KOPT-K1 (cell line): Measurements from ENCODE around the gene PSMC6.
"Not testable (repeated sequence)": the region's sequence is repeated elsewhere in the genome, so short reads cannot be mapped to it uniquely, and the experiment has no call there.

ENCODE experiments used
- H3K27ac ChIP-seq: fragments of 200-600 bp; sonication (generic); 2 replicates; pipeline ENCODE4 v1.5.1; 2016; ENCODE audit warnings: antibody characterized with exemption, mild to moderate bottlenecking, low read depth, low read length; ENCODE audit not compliant: poor library complexity, severe bottlenecking
- H3K36me3 ChIP-seq: fragments of 200-600 bp; sonication (generic); 2 replicates; pipeline ENCODE4 v1.5.1; 2017; ENCODE audit warnings: antibody characterized with exemption, mild to moderate bottlenecking, low read length, moderate library complexity; ENCODE audit not compliant: insufficient read depth
- H3K9me3 ChIP-seq: fragments of 200-600 bp; sonication (generic); 2 replicates; pipeline ENCODE4 v1.5.1; 2017; ENCODE audit warnings: antibody characterized with exemption, low read length, mild to moderate bottlenecking; ENCODE audit not compliant: insufficient read depth, poor library complexity, severe bottlenecking

The PSMC6 gene

GRCh38 chr14:52700701-52701172, 6.3 kb upstream of the PSMC6 start:
- Histone ChIP-seq H3K36me3 (no peaks in the 10 kb centered on the region), H3K27ac (no peak overlapping the region), H3K9me3 (no peaks in the 10 kb centered on the region)

GRCh38 chr14:52701223-52701622, 5.8 kb upstream of the PSMC6 start:
- no peak overlapping the region for H3K27ac ChIP-seq
- H3K9me3 ChIP-seq: no peaks in the 10 kb centered on the region
- no peaks in the 10 kb centered on the region for H3K36me3 ChIP-seq

GRCh38 chr14:52703225-52703624, 3.8 kb upstream of the PSMC6 start:
- no peaks in the 10 kb centered on the region for H3K36me3 ChIP-seq
- H3K27ac ChIP-seq: no peak overlapping the region
- no peaks in the 10 kb centered on the region for H3K9me3 ChIP-seq

GRCh38 chr14:52703664-52704063, 3.3 kb upstream of the PSMC6 start:
- no peaks in the 10 kb centered on the region for H3K9me3 ChIP-seq
- peaks cover 3% of the 10 kb centered on the region for H3K36me3 ChIP-seq
- no peak overlapping the region for H3K27ac ChIP-seq

- peaks cover 29% of the 10 kb centered on the region for H3K36me3 ChIP-seq
- peak overlapping the region; percentile 84 for H3K27ac ChIP-seq
- no peaks in the 10 kb centered on the region for H3K9me3 ChIP-seq
Measured at GRCh38 chr14:52706286-52706685, 714 bp upstream of the PSMC6 start.

- no peak overlapping the region for H3K27ac ChIP-seq
- H3K9me3 ChIP-seq: no peaks in the 10 kb centered on the region
- peaks cover 82% of the 10 kb centered on the region for H3K36me3 ChIP-seq
Measured at GRCh38 chr14:52711666-52712065, 4.7 kb downstream of the PSMC6 start.

GRCh38 chr14:52716155-52716554, 9.2 kb downstream of the PSMC6 start:
- H3K9me3 ChIP-seq: no peaks in the 10 kb centered on the region
- H3K27ac ChIP-seq: no peak overlapping the region
- H3K36me3 ChIP-seq: peaks cover 98% of the 10 kb centered on the region

GRCh38 chr14:52723514-52724359, 16.7 kb downstream of the PSMC6 start:
- peaks cover 98% of the 10 kb centered on the region for H3K36me3 ChIP-seq
- no peaks in the 10 kb centered on the region for H3K9me3 ChIP-seq
- no peak overlapping the region for H3K27ac ChIP-seq

GRCh38 chr14:52724360-52724644, 17.3 kb downstream of the PSMC6 start:
- H3K9me3 ChIP-seq: no peaks in the 10 kb centered on the region
- H3K27ac ChIP-seq: no peak overlapping the region
- H3K36me3 ChIP-seq: peaks cover 97% of the 10 kb centered on the region

GRCh38 chr14:52727509-52727908, 20.5 kb downstream of the PSMC6 start:
- H3K9me3 ChIP-seq, H3K27ac ChIP-seq: not testable (repeated sequence)
- H3K36me3 ChIP-seq: peaks cover 66% of the 10 kb centered on the region

GRCh38 chr14:52729035-52729434, 22.0 kb downstream of the PSMC6 start:
- peaks cover 61% of the 10 kb centered on the region for H3K36me3 ChIP-seq
- H3K9me3 ChIP-seq, H3K27ac ChIP-seq: not testable (repeated sequence)

- Histone ChIP-seq H3K36me3 (peaks cover 56% of the 10 kb centered on the region), H3K27ac (peak overlapping the region; percentile 76), H3K9me3 (no peaks in the 10 kb centered on the region)
Measured at GRCh38 chr14:52729585-52729924, 22.6 kb downstream of the PSMC6 start.

GRCh38 chr14:52729925-52730708, 23.1 kb downstream of the PSMC6 start, which contains the start of gene STYX:
STYX (plus strand) TSS chr14:52730166; CDS start chr14:52730475, 309 bp downstream.
- Histone ChIP-seq H3K9me3 (no peaks in the 10 kb centered on the region), H3K36me3 (peaks cover 51% of the 10 kb centered on the region), H3K27ac (peak within 1 kb of the TSS; percentile 76)

GRCh38 chr14:52730709-52731111, 23.7 kb downstream of the PSMC6 start:
- Histone ChIP-seq H3K9me3 (no peaks in the 10 kb centered on the region), H3K36me3 (peaks cover 47% of the 10 kb centered on the region), H3K27ac (peak overlapping the region; percentile 76)

- Histone ChIP-seq H3K36me3 (peaks cover 20% of the 10 kb centered on the region; the same call in 1 of the 2 replicates), H3K27ac (no peak overlapping the region), H3K9me3 (no peaks in the 10 kb centered on the region)
Measured at GRCh38 chr14:52733824-52734223, 26.8 kb downstream of the PSMC6 start.
